NB4 (cell line): ENCODE data around the gene TTLL13.

ENCODE experiments used
- DNase-seq: peaks from one replicate; pipeline ENCODE4 v3.0.0; 2010; ENCODE audit warnings: low read depth
- H3K4me3 ChIP-seq: one replicate; pipeline ENCODE4 v1.5.1; 2011; ENCODE audit warnings: mild to moderate bottlenecking, low read depth, low read length, moderate library complexity
- MYC ChIP-seq: IDR thresholded peaks from 2 replicates; pipeline ENCODE4 v1.6.1; 2011; ENCODE audit warnings: low read depth, low read length
- POLR2A ChIP-seq: IDR thresholded peaks from 2 replicates; pipeline ENCODE4 v1.6.1; 2011; ENCODE audit warnings: mild to moderate bottlenecking; ENCODE audit not compliant: insufficient read length; ENCODE audit errors: extremely low read depth
- TF ChIP-seq, protein P1 (sequence below): IDR thresholded peaks from one replicate; pipeline ENCODE4 v1.5.1; 2012; ENCODE audit warnings: low read depth, low read length
- TF ChIP-seq, protein P2 (sequence below): IDR thresholded peaks from 2 replicates; pipeline ENCODE4 v1.6.1; 2011; ENCODE audit warnings: low read depth, low read length

Gene TTLL13

GRCh38 chr15:90223441-90224165 lies 25.8 kb upstream of the TTLL13 start:
- no peak overlapping the region for H3K4me3 ChIP-seq
- no peak for DNase-seq
- TF ChIP-seq MYC, result no peak
- TF ChIP-seq, protein P1, sequence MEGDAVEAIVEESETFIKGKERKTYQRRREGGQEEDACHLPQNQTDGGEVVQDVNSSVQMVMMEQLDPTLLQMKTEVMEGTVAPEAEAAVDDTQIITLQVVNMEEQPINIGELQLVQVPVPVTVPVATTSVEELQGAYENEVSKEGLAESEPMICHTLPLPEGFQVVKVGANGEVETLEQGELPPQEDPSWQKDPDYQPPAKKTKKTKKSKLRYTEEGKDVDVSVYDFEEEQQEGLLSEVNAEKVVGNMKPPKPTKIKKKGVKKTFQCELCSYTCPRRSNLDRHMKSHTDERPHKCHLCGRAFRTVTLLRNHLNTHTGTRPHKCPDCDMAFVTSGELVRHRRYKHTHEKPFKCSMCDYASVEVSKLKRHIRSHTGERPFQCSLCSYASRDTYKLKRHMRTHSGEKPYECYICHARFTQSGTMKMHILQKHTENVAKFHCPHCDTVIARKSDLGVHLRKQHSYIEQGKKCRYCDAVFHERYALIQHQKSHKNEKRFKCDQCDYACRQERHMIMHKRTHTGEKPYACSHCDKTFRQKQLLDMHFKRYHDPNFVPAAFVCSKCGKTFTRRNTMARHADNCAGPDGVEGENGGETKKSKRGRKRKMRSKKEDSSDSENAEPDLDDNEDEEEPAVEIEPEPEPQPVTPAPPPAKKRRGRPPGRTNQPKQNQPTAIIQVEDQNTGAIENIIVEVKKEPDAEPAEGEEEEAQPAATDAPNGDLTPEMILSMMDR, result no peak
- TF ChIP-seq, protein P2, sequence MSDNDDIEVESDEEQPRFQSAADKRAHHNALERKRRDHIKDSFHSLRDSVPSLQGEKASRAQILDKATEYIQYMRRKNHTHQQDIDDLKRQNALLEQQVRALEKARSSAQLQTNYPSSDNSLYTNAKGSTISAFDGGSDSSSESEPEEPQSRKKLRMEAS, result no peak
- TF ChIP-seq POLR2A, result no peak

DNA sequence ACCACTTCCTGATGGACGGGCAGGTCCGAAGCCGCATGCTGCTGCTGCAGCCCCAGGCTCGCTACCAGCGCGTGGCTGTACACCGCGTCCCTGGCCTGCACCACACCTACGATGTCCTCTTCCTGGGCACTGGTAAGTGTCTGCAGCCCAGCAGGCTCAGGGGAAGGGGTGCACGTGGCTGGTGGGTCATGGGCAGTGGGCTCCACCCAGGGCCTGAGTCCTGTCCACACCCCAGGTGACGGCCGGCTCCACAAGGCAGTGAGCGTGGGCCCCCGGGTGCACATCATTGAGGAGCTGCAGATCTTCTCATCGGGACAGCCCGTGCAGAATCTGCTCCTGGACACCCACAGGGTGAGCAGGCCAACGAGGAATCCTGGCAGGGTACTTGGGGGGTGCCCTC lies 24.3 kb upstream of the TTLL13 start:
- no peak for DNase-seq
- TF ChIP-seq, protein P2, result no peak
- no peak for TF ChIP-seq MYC
- TF ChIP-seq POLR2A, result no peak
- TF ChIP-seq, protein P1, result no peak

GRCh38 chr15:90225504-90226234 lies 23.7 kb upstream of the TTLL13 start:
- no peak for DNase-seq
- no peak for TF ChIP-seq MYC
- TF ChIP-seq, protein P1, result no peak
- TF ChIP-seq, protein P2, result no peak
- TF ChIP-seq POLR2A, result no peak
- H3K4me3 ChIP-seq, result no peak overlapping the region

More for the DNA sequence above, 24.3 kb upstream of the TTLL13 start:
- no peak overlapping the region for H3K4me3 ChIP-seq

DNA sequence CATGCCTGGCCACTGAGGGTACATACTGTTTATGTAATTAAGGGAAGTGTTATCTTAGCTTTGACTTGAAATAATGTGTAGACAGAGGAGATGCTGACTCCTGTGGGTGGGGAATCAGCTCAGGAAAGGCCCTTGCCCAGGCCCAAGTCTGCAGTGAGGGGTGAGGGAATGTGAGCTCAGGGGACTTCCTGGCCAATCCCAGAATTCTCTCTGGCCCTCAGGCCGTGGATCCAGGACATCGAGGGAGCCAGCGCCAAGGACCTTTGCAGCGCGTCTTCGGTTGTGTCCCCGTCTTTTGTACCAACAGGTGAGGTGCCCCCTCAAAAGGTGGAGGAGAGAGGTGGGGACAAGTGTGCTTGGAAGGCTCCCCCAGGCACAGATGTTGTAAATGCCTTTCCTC lies 22.0 kb upstream of the TTLL13 start:
- TF ChIP-seq, protein P1, result no peak
- TF ChIP-seq MYC (no peak), POLR2A (no peak)
- TF ChIP-seq, protein P2, result no peak
- no peak overlapping the region for H3K4me3 ChIP-seq
- no peak for DNase-seq

DNA sequence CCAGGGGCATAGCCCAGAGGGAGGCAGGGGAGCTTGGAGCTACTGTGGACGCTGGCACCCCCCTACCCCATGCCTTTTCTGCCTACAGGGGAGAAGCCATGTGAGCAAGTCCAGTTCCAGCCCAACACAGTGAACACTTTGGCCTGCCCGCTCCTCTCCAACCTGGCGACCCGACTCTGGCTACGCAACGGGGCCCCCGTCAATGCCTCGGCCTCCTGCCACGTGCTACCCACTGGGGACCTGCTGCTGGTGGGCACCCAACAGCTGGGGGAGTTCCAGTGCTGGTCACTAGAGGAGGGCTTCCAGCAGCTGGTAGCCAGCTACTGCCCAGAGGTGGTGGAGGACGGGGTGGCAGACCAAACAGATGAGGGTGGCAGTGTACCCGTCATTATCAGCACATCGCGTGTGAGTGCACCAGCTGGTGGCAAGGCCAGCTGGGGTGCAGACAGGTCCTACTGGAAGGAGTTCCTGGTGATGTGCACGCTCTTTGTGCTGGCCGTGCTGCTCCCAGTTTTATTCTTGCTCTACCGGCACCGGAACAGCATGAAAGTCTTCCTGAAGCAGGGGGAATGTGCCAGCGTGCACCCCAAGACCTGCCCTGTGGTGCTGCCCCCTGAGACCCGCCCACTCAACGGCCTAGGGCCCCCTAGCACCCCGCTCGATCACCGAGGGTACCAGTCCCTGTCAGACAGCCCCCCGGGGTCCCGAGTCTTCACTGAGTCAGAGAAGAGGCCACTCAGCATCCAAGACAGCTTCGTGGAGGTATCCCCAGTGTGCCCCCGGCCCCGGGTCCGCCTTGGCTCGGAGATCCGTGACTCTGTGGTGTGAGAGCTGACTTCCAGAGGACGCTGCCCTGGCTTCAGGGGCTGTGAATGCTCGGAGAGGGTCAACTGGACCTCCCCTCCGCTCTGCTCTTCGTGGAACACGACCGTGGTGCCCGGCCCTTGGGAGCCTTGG lies 21.3 kb upstream of the TTLL13 start:
- H3K4me3 ChIP-seq, result no peak overlapping the region
- DNase-seq, result no peak
- TF ChIP-seq, protein P2, result no peak
- no peak for TF ChIP-seq MYC
- no peak for TF ChIP-seq POLR2A
